Mucosa of descending colon (tissue), 3 donors: Measurements from ENCODE around the gene SNX14. TPM values are rescaled to one million over a fixed set of nuclear protein-coding genes. Genes with fewer than 3 reads are reported as not detected.

Experiments
- ATAC-seq: fragments of 200-7000 bp; cut with Tn5 transposase; one replicate; pipeline ENCODE4 v1.9.1; 2020; ENCODE audit warnings: mild to moderate bottlenecking, moderate library complexity
- DNase-seq, 3 donors: peaks; one replicate each; pipeline ENCODE4 v3.0.0-alpha.2; 2020
- H3K36me3 ChIP-seq: fragments of 200-600 bp; one replicate; pipeline ENCODE4 v1.8.0; 2021; ENCODE audit warnings: low read depth, mild to moderate bottlenecking
- H3K4me1 ChIP-seq: fragments of 200-600 bp; one replicate; pipeline ENCODE4 v1.8.0; 2021; ENCODE audit warnings: low read depth, mild to moderate bottlenecking
- H3K4me3 ChIP-seq: fragments of 200-600 bp; one replicate; pipeline ENCODE4 v1.8.0; 2021; ENCODE audit warnings: mild to moderate bottlenecking
- H3K9me3 ChIP-seq: fragments of 200-600 bp; one replicate; pipeline ENCODE4 v1.8.0; 2021; ENCODE audit warnings: mild to moderate bottlenecking
- CTCF ChIP-seq: fragments of 200-600 bp; IDR thresholded peaks from one replicate; pipeline ENCODE4 v1.8.0; 2022; ENCODE audit warnings: antibody characterized with exemption, mild to moderate bottlenecking
- intact Hi-C, 2 donors: fragments of 100-400 bp; cut with DNase I in 1 of 2; cut with micrococcal nuclease in 1 of 2; formaldehyde crosslinking; loops; one replicate each; pipeline versions ENCODE4 v1.11.0 to v1.11.1; 2022; cut with DNase I, micrococcal nuclease
- total RNA-seq, 3 donors: library from RNA; stranded (reverse); fragmentation: NEBNext Ultra II Directional in 2 of 3; extraction: Animal tissue kit (Norgen Biotek cat#: 25700) in 2 of 3; gene quantifications; one replicate each; pipeline versions ENCODE4 v1.2.1 to v1.2.4, GENCODE V29; 2021 to 2023
- donor health status: DM: no; HTN: no; CAD: no; lungs with moderate emphysema.
- donor health status: DM: no; HTN: no; CAD: no.
- donor health status: DM: no; HTN: yes; CAD: no.

SNX14 gene
- total RNA-seq, 3 donors from 2014 or later: 62.9 to 81.4 (median 71.0) TPM

- Histone ChIP-seq H3K4me1 (no peaks in the 10 kb centered on the region), H3K36me3 (no peaks in the 10 kb centered on the region), H3K9me3 (no peaks in the 10 kb centered on the region), H3K4me3 (no peak overlapping the region)
- peak; percentile 57 for ATAC-seq
- DNase-seq: no peak
- intact Hi-C loops: no loop called here
- TF ChIP-seq CTCF: no peak
These were observed 132.5 kb downstream of the SNX14 start for GRCh38 chr6:85460921-85461797.

- Histone ChIP-seq H3K4me1 (no peaks in the 10 kb centered on the region), H3K36me3 (no peaks in the 10 kb centered on the region), H3K9me3 (no peaks in the 10 kb centered on the region), H3K4me3 (no peak overlapping the region)
- DNase-seq: no peak
- TF ChIP-seq CTCF: no peak
- intact Hi-C loops: no loop called here
- ATAC-seq: no peak
These were observed 133.3 kb downstream of the SNX14 start for GRCh38 chr6:85460154-85460920.

- Histone ChIP-seq H3K36me3 (no peaks in the 10 kb centered on the region), H3K4me1 (no peaks in the 10 kb centered on the region), H3K4me3 (no peak overlapping the region), H3K9me3 (no peaks in the 10 kb centered on the region)
- DNase-seq (no peak), ATAC-seq (no peak)
- intact Hi-C loops: no loop called here
- TF ChIP-seq CTCF: no peak
These were observed 134.3 kb downstream of the SNX14 start for GRCh38 chr6:85459224-85459901.

- TF ChIP-seq CTCF: no peak
- no peaks in the 10 kb centered on the region for H3K4me1 ChIP-seq
- H3K9me3 ChIP-seq: no peaks in the 10 kb centered on the region
- intact Hi-C loops: no loop called here
- no peak overlapping the region for H3K4me3 ChIP-seq
- ATAC-seq: no peak
- no peak for DNase-seq
- H3K36me3 ChIP-seq: no peaks in the 10 kb centered on the region
These were observed 134.9 kb downstream of the SNX14 start for GRCh38 chr6:85458782-85459181.

GRCh38 chr6:85458184-85458583 is 135.5 kb downstream of the SNX14 start:
- H3K36me3 ChIP-seq: no peaks in the 10 kb centered on the region
- H3K4me3 ChIP-seq: no peak overlapping the region
- peak; percentile 20 for ATAC-seq
- H3K4me1 ChIP-seq: peaks cover 4% of the 10 kb centered on the region
- intact Hi-C loops: no loop called here
- H3K9me3 ChIP-seq: no peaks in the 10 kb centered on the region
- no peak for DNase-seq
- TF ChIP-seq CTCF: no peak
